Measurements from ENCODE around the gene PI4KA. TPM values are rescaled to one million over a fixed set of nuclear protein-coding genes. Genes with fewer than 3 reads are reported as not detected.

Gene PI4KA
- total RNA-seq, 2 experiments from 2014 or later: 85.8 to 100 TPM

GRCh38 chr22:20798974-20799373, 59.6 kb downstream of the PI4KA start:
- H3K27me3 Mint-ChIP-seq: no peaks in the 10 kb centered on the region
- CTCF ChIA-PET: no interaction called here
- no peak overlapping the region for H3K27ac Mint-ChIP-seq
- no peaks in the 10 kb centered on the region for H3K9me3 Mint-ChIP-seq
- no peaks in the 10 kb centered on the region for H3K4me1 Mint-ChIP-seq
- H3K36me3 Mint-ChIP-seq (ENCODE audit: low read depth): peaks cover 62% of the 10 kb centered on the region
- no peak overlapping the region for H3K4me3 Mint-ChIP-seq
- POLR2A ChIA-PET: no interaction called here
- DNase-seq: no peak

- CTCF ChIA-PET: no interaction called here
- Mint-ChIP-seq H3K4me3 (no peak overlapping the region), H3K36me3 (ENCODE audit: low read depth) (peaks cover 56% of the 10 kb centered on the region), H3K9me3 (no peaks in the 10 kb centered on the region), H3K27me3 (no peaks in the 10 kb centered on the region), H3K4me1 (no peaks in the 10 kb centered on the region), H3K27ac (no peak overlapping the region)
- POLR2A ChIA-PET: no interaction called here
- no peak for DNase-seq
These were observed 60.4 kb downstream of the PI4KA start for GRCh38 chr22:20798218-20798617.

GRCh38 chr22:20796731-20797130, 61.9 kb downstream of the PI4KA start:
- Mint-ChIP-seq H3K9me3 (no peaks in the 10 kb centered on the region), H3K4me1 (no peaks in the 10 kb centered on the region), H3K27ac (no peak overlapping the region), H3K4me3 (no peak overlapping the region), H3K27me3 (no peaks in the 10 kb centered on the region), H3K36me3 (ENCODE audit: low read depth) (peaks cover 53% of the 10 kb centered on the region)
- POLR2A ChIA-PET: no interaction called here
- CTCF ChIA-PET: no interaction called here
- DNase-seq: no peak

- Mint-ChIP-seq H3K9me3 (no peaks in the 10 kb centered on the region), H3K4me1 (no peaks in the 10 kb centered on the region), H3K27me3 (no peaks in the 10 kb centered on the region), H3K27ac (no peak overlapping the region), H3K36me3 (ENCODE audit: low read depth) (peaks cover 56% of the 10 kb centered on the region), H3K4me3 (no peak overlapping the region)
- ChIA-PET CTCF (interaction anchor here (0.7 to 1.5 kb wide), 2 partner anchors 11 to 17 kb away, joined by 3 to 5 read pairs; no protein-coding TSS in a partner anchor), POLR2A (no interaction called here)
- DNase-seq: no peak
These were observed 63.8 kb downstream of the PI4KA start for GRCh38 chr22:20794650-20795413.

GRCh38 chr22:20793748-20794649, 64.6 kb downstream of the PI4KA start:
- Mint-ChIP-seq H3K36me3 (ENCODE audit: low read depth) (peaks cover 51% of the 10 kb centered on the region), H3K27ac (no peak overlapping the region), H3K4me1 (no peaks in the 10 kb centered on the region), H3K27me3 (no peaks in the 10 kb centered on the region), H3K4me3 (no peak overlapping the region), H3K9me3 (no peaks in the 10 kb centered on the region)
- no peak for DNase-seq
- ChIA-PET POLR2A (no interaction called here), CTCF (interaction anchor here (0.6 to 1.0 kb wide), 4 partner anchors 11 to 125 kb away, joined by 3 to 4 read pairs (median 3); no protein-coding TSS in a partner anchor)

GRCh38 chr22:20792966-20793728, 65.5 kb downstream of the PI4KA start:
- H3K36me3 Mint-ChIP-seq (ENCODE audit: low read depth): peaks cover 48% of the 10 kb centered on the region
- no peaks in the 10 kb centered on the region for H3K27me3 Mint-ChIP-seq
- H3K4me1 Mint-ChIP-seq: no peaks in the 10 kb centered on the region
- CTCF ChIA-PET: interaction anchor here (0.6 to 1.5 kb wide), 5 partner anchors 10 to 125 kb away, joined by 3 to 4 read pairs (median 3); no protein-coding TSS in a partner anchor
- no peak for DNase-seq
- H3K4me3 Mint-ChIP-seq: no peak overlapping the region
- H3K9me3 Mint-ChIP-seq: no peaks in the 10 kb centered on the region
- no peak overlapping the region for H3K27ac Mint-ChIP-seq
- POLR2A ChIA-PET: no interaction called here

GRCh38 chr22:20792221-20792965, 66.2 kb downstream of the PI4KA start:
- ChIA-PET POLR2A (no interaction called here), CTCF (interaction anchor here (1.5 kb wide), 1 partner anchor 9 kb away, joined by 4 read pairs; no protein-coding TSS in a partner anchor)
- no peaks in the 10 kb centered on the region for H3K4me1 Mint-ChIP-seq
- H3K27me3 Mint-ChIP-seq: no peaks in the 10 kb centered on the region
- H3K36me3 Mint-ChIP-seq (ENCODE audit: low read depth): peaks cover 44% of the 10 kb centered on the region
- no peaks in the 10 kb centered on the region for H3K9me3 Mint-ChIP-seq
- DNase-seq: no peak
- H3K27ac Mint-ChIP-seq: no peak overlapping the region
- no peak overlapping the region for H3K4me3 Mint-ChIP-seq

GRCh38 chr22:20788627-20789344, 69.8 kb downstream of the PI4KA start:
- POLR2A ChIA-PET: no interaction called here
- no peak overlapping the region for H3K27ac Mint-ChIP-seq
- H3K27me3 Mint-ChIP-seq: no peaks in the 10 kb centered on the region
- H3K36me3 Mint-ChIP-seq (ENCODE audit: low read depth): peaks cover 30% of the 10 kb centered on the region
- H3K4me1 Mint-ChIP-seq: no peaks in the 10 kb centered on the region
- CTCF ChIA-PET: interaction anchor here (1.6 kb wide), 1 partner anchor 24 kb away, joined by 3 read pairs; no protein-coding TSS in a partner anchor
- no peak overlapping the region for H3K4me3 Mint-ChIP-seq
- no peak for DNase-seq
- no peaks in the 10 kb centered on the region for H3K9me3 Mint-ChIP-seq

GRCh38 chr22:20787746-20788626, 70.6 kb downstream of the PI4KA start:
- Mint-ChIP-seq H3K36me3 (ENCODE audit: low read depth) (peaks cover 31% of the 10 kb centered on the region), H3K4me1 (no peaks in the 10 kb centered on the region), H3K27me3 (no peaks in the 10 kb centered on the region), H3K27ac (no peak overlapping the region), H3K9me3 (no peaks in the 10 kb centered on the region), H3K4me3 (no peak overlapping the region)
- no peak for DNase-seq
- CTCF ChIA-PET: no interaction called here
- POLR2A ChIA-PET: no interaction called here

- ChIA-PET POLR2A (no interaction called here), CTCF (no interaction called here)
- Mint-ChIP-seq H3K4me1 (peaks cover 2% of the 10 kb centered on the region), H3K27ac (no peak overlapping the region), H3K27me3 (no peaks in the 10 kb centered on the region), H3K4me3 (no peak overlapping the region), H3K9me3 (no peaks in the 10 kb centered on the region), H3K36me3 (ENCODE audit: low read depth) (peaks cover 26% of the 10 kb centered on the region)
- DNase-seq: no peak
These were observed 71.4 kb downstream of the PI4KA start for GRCh38 chr22:20787223-20787622.

- H3K27me3 Mint-ChIP-seq: no peaks in the 10 kb centered on the region
- H3K9me3 Mint-ChIP-seq: no peaks in the 10 kb centered on the region
- no peak for DNase-seq
- ChIA-PET POLR2A (no interaction called here), CTCF (no interaction called here)
- H3K27ac Mint-ChIP-seq: no peak overlapping the region
- peaks cover 4% of the 10 kb centered on the region for H3K4me1 Mint-ChIP-seq
- H3K4me3 Mint-ChIP-seq: no peak overlapping the region
- H3K36me3 Mint-ChIP-seq (ENCODE audit: low read depth): peaks cover 24% of the 10 kb centered on the region
These were observed 72.1 kb downstream of the PI4KA start for GRCh38 chr22:20786536-20786979.
